Heart right ventricle (tissue), 16 donors: ENCODE measurements around the gene LPCAT1. TPM values are rescaled to one million over a fixed set of nuclear protein-coding genes. Genes with fewer than 3 reads are reported as not detected.
"Not testable (repeated sequence)": the region's sequence is repeated elsewhere in the genome, so short reads cannot be mapped to it uniquely, and the experiment has no call there.

Source experiments
- ATAC-seq, 8 donors: fragments of 200-7000 bp; cut with Tn5 transposase; one replicate each; pipeline ENCODE4 v1.9.1; 2020; ENCODE audit warnings: mild to moderate bottlenecking in 8 of 8, moderate library complexity in 8 of 8, moderate number of reproducible peaks in 1 of 8
- DNase-seq, 2 donors: peaks; one replicate each; pipeline ENCODE4 v3.0.0-alpha.2; 2020
- H3K27ac ChIP-seq, 10 donors: fragments of 200-600 bp; sonication (generic) in 2 of 10; one replicate each; pipeline versions ENCODE4 v1.5.0 to v1.8.0; 2020 to 2022; ENCODE audit warnings: mild to moderate bottlenecking in 3 of 10
- H3K27me3 ChIP-seq, 7 donors: fragments of 200-600 bp; one replicate each; pipeline ENCODE4 v1.8.0; 2021 to 2022; ENCODE audit warnings: mild to moderate bottlenecking in 2 of 7
- H3K36me3 ChIP-seq, 9 donors: fragments of 200-600 bp; sonication (generic) in 1 of 9; one replicate each; pipeline versions ENCODE4 v1.5.0 to v1.8.0; 2020 to 2022; ENCODE audit warnings: mild to moderate bottlenecking in 2 of 9
- H3K4me1 ChIP-seq, 9 donors: fragments of 200-600 bp; sonication (generic) in 1 of 9; one replicate each; pipeline versions ENCODE4 v1.5.0 to v1.8.0; 2020 to 2022; ENCODE audit warnings: mild to moderate bottlenecking in 4 of 9
- H3K4me3 ChIP-seq, 10 donors: fragments of 200-600 bp; sonication (generic) in 2 of 10; one replicate each; pipeline versions ENCODE4 v1.5.0 to v1.8.0; 2020 to 2022; ENCODE audit warnings: mild to moderate bottlenecking in 7 of 10, moderate library complexity in 2 of 10
- H3K9me3 ChIP-seq, 11 donors: fragments of 200-600 bp in 10 of 11; sonication (generic) in 2 of 11; one replicate each; pipeline versions ENCODE4 v1.5.0 to v1.8.0; 2013 to 2022; ENCODE audit warnings: mild to moderate bottlenecking in 2 of 11, control low read depth in 1 of 11, moderate library complexity in 1 of 11
- WGBS, 2 donors: extraction: QIAGEN DNeasy Blood & Tissue Kit; methylation state at CpG; one replicate each; pipeline ENCODE4 v1.1.7; 2013; ENCODE audit warnings: inconsistent platforms in 1 of 2; 5-methylcytosine and 5-hydroxymethylcytosine counted together
- intact Hi-C, 10 donors: fragments of 100-400 bp; cut with DNase I; formaldehyde crosslinking; loops; one replicate each; pipeline versions ENCODE4 v1.11.1 to v1.14.2; 2022
- polyA plus RNA-seq, 2 donors: library from polyadenylated mRNA; stranded (reverse); fragments of 200-250 nt; gene quantifications; one replicate each; pipeline ENCODE4 v1.2.3, GENCODE V29; 2013
- total RNA-seq, 10 donors: library from RNA; stranded (reverse); fragmentation: NEBNext Ultra II Directional in 3 of 10; extraction: Animal tissue kit (Norgen Biotek cat#: 25700) in 3 of 10; gene quantifications; one replicate each; pipeline versions ENCODE4 v1.2.1 to v1.2.4, GENCODE V29; 2021 to 2023
- TF ChIP-seq, protein P1 (sequence below), 9 donors: fragments of 200-600 bp; sonication (generic) in 2 of 9; IDR thresholded peaks; one replicate each; pipeline versions ENCODE4 v1.5.0 to v1.8.0; 2021 to 2022; ENCODE audit warnings: antibody characterized with exemption in 9 of 9, mild to moderate bottlenecking in 5 of 9, moderate library complexity in 1 of 9
- donor health status: Arrhythmogenic right ventricular cardiomyopathy.
- donor health status: ischemic (EF 13 %, LVEDD 7.1; RV severe dilation, severe dysfunction).
- donor health status: healthy with polysubstance abuse.
- donor health status: DM: no; HTN: yes; CAD: no.
- donor health status: DM: no; HTN: no; CAD: no.
- donor health status: ischemic (EF 25% LVEDD 6.9; RV normal size, moderate dysfunction).
- donor health status: ischemic (EF 25% LVEDD 5.7; RV mildly dilated, moderate dysfunction).
- donor health status: healthy.
- donor health status: DM: yes; HTN: yes; CAD: no.
- donor health status: Ischemic cardiomyopathy.
- donor health status: ischemic (EF 35%, LVEDD 5.7; RV mildly dilated, moderate dysfunction).
- donor health status: nonischemic (EF 11% LVEDD 7.7; RV severe dilation, severe dysfunction).
- donor health status: DM: yes; HTN: yes; CAD: no.
- donor health status: PGD.
- donor health status: ischemic (EF 29% LVEDD 5.4; RV normal size, mild dysfunction).
- donor health status: nonischemic (EF 23%, LVEDD 6.1; RV moderate dilation, normal function).

LPCAT1 gene
- total and polyA plus RNA-seq, 12 donors, result 5.6 to 25.5 (median 9.6) TPM

DNA sequence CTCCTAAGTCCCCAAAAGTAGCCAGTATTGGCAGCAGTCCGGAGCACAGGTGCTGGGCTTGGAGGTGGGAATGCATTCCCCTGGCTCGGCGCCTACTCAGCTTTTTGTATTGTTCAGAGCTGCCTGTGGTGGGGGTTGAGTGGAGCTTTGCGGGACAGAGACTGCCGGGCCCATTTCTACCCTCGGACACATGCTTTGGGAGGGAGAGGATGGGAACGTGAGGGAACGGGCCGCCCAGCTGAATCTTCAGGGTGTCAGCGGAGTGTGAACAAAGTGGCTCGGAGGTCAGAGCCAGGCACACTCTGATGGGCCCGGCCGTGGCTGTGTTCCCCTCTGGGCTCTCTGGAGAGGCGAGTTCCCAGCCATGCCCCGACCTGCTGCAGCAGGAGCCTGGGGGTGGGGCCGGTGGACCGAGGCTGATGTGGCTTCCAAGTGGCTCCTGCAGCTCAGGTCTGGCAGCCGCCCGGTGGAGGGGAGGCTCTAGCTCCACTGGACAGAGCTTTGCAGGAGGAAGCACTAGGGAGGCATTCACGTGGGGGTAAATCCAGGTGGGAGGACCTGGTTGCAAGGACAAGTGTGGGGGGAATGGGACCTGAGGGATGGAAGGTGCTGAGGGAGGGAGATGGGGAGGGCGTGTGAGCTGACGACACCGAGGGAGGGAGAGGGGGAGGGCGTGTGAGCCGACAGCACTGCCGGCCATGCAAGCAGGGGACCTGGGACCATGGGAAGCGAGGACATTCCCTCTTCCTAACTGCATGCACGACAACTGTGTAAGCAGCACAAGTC is 47.4 kb downstream of the LPCAT1 start:
- TF ChIP-seq, protein P1, sequence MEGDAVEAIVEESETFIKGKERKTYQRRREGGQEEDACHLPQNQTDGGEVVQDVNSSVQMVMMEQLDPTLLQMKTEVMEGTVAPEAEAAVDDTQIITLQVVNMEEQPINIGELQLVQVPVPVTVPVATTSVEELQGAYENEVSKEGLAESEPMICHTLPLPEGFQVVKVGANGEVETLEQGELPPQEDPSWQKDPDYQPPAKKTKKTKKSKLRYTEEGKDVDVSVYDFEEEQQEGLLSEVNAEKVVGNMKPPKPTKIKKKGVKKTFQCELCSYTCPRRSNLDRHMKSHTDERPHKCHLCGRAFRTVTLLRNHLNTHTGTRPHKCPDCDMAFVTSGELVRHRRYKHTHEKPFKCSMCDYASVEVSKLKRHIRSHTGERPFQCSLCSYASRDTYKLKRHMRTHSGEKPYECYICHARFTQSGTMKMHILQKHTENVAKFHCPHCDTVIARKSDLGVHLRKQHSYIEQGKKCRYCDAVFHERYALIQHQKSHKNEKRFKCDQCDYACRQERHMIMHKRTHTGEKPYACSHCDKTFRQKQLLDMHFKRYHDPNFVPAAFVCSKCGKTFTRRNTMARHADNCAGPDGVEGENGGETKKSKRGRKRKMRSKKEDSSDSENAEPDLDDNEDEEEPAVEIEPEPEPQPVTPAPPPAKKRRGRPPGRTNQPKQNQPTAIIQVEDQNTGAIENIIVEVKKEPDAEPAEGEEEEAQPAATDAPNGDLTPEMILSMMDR (IDR thresholded peaks at IDR 0.05), result no peak
- no peaks in the 10 kb centered on the region for H3K9me3 ChIP-seq
- no peak overlapping the region for H3K4me3 ChIP-seq
- WGBS, 2 donors, result 89 to 91% methylated on average over 28 of the region's 28 CpGs
- DNase-seq (no peak), ATAC-seq (no peak)
- peak overlapping the region in 1 of 10 donors; percentile 92 for H3K27ac ChIP-seq
- intact Hi-C loops, result loop anchor here in 2 of 10 donors (10.0 kb wide), 2 partner anchors 168 to 312 kb away; no protein-coding TSS in a partner anchor
- peaks cover 0 to 46% (median 0%) of the 10 kb centered on the region in 9 donors for H3K4me1 ChIP-seq
- peaks cover 0 to 74% (median 7%) of the 10 kb centered on the region in 9 donors for H3K36me3 ChIP-seq
- no peaks in the 10 kb centered on the region for H3K27me3 ChIP-seq

DNA sequence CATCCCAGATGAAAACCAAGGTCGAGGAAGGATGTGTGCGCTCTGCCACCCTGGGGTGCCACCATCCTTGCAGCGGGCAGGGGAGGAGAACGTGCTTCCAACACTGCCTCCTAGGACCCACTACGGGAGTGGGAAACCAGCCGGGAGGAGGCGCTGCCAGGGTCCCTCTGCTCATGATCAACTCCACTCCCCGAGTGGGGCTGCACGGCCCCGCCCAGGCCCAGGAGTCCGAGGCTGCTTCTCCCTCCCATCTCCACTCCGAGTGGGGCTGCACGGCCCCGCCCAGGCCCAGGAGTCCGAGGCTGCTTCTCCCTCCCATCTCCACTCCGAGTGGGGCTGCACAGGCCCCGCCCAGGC is 48.2 kb downstream of the LPCAT1 start:
- DNase-seq, H3K27ac ChIP-seq, ATAC-seq, H3K27me3 ChIP-seq, H3K4me3 ChIP-seq, H3K9me3 ChIP-seq: not testable (repeated sequence)
- Histone ChIP-seq H3K36me3 (peaks cover 0 to 81% (median 7%) of the 10 kb centered on the region in 9 donors), H3K4me1 (peaks cover 0 to 38% (median 0%) of the 10 kb centered on the region in 9 donors)
- intact Hi-C loops, result loop anchor here in 2 of 10 donors (10.0 kb wide), 2 partner anchors 169 to 311 kb away; no protein-coding TSS in a partner anchor
- 89 to 92% methylated on average over 17 of the region's 17 CpGs for WGBS, 2 donors

DNA sequence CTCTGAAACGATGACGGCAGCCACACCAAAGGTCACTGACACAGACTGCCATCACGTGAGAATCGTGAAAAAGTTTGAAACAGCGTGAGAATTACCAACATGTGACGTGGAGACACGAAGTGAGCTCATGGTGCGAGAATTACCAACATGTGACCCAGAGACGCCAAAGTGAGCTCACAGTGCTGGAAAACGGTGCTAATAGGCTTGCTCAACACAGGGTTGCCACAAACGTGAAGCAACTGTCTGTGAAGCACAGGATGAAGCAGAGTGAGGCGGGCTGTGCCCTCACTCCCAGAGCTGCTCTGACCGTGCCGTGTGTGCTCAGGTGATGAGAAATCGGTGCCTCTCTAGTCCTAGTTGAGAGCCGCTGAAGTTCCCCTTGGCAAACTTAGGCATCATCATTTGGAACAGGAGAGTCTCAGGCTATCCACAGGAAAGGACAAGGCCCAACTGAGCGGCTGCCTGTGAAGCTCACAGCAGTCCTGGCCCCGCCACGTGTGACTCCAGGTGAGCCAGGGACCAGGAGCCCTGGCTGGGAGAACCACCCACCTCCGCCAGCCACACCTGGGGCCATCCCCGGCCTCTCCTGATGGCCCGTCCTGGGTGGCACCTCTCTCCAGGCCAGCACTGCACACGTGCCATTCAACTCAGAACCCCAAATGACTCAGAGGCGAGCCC is 48.8 kb downstream of the LPCAT1 start:
- TF ChIP-seq, protein P1 (IDR thresholded peaks at IDR 0.05), result no peak
- no peak for DNase-seq
- Histone ChIP-seq H3K27me3 (no peaks in the 10 kb centered on the region), H3K4me1 (peaks cover 0 to 34% (median 0%) of the 10 kb centered on the region in 9 donors), H3K36me3 (peaks cover 0 to 86% (median 7%) of the 10 kb centered on the region in 9 donors), H3K9me3 (no peaks in the 10 kb centered on the region), H3K4me3 (no peak overlapping the region), H3K27ac (peak overlapping the region in 1 of 10 donors; percentile 44)
- WGBS, 2 donors, result 93 to 94% methylated on average over 24 of the region's 24 CpGs
- ATAC-seq, result no peak
- intact Hi-C loops, result loop anchor here in 2 of 10 donors (10.0 kb wide), 2 partner anchors 170 to 310 kb away; no protein-coding TSS in a partner anchor

DNA sequence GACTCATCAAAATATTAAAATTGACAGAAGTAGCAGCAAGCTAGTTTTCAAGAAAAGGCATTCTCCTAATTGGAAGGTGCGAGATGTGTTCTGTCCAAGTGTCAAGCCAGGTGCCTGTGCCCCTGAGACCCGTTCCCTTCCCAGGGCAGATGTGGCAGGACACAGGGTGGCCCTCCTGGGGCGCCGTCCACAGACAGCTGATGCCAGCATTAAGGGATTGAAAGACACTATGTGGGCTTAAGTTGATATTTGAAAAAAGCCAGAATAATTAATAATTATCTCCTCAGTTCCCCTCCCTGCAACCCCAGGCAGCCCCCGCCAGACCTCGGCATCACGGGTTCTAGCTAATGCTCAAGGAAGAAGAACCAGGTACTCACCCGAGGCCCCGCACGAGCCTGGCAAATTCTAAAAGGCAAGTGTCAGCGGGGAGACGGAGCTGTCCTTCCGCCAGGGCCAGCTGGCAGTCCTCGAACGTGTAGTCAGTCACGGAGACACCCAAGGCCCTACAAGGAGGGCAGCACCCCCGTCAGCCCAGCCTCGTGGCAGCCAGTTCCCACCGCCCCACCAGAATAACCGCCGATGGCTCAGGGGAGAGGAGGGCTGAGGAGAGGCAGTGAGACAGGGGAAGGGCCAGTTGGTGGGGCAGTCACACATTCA is 49.4 kb downstream of the LPCAT1 start:
- Histone ChIP-seq H3K9me3 (no peaks in the 10 kb centered on the region), H3K27ac (peak overlapping the region in 1 of 10 donors; percentile 50), H3K4me1 (peaks cover 0 to 29% (median 0%) of the 10 kb centered on the region in 9 donors), H3K36me3 (peaks cover 0 to 90% (median 7%) of the 10 kb centered on the region in 9 donors), H3K27me3 (no peaks in the 10 kb centered on the region), H3K4me3 (no peak overlapping the region)
- TF ChIP-seq, protein P1 (IDR thresholded peaks at IDR 0.05), result no peak
- DNase-seq (no peak), ATAC-seq (no peak)
- intact Hi-C loops, result loop anchor here in 2 of 10 donors (10.0 kb wide), 2 partner anchors 170 to 310 kb away; no protein-coding TSS in a partner anchor
- 92% methylated on average over 21 of the region's 21 CpGs for WGBS, 2 donors
